Measurements from ENCODE around the gene CLEC20A. TPM values are rescaled to one million over a fixed set of nuclear protein-coding genes. Genes with fewer than 3 reads are reported as not detected.

CLEC20A gene
- total and polyA plus RNA-seq, 9 of the 15 experiments (the other 6 are each of a cell fraction or from before 2014, with no cell fraction given): not detected

DNA sequence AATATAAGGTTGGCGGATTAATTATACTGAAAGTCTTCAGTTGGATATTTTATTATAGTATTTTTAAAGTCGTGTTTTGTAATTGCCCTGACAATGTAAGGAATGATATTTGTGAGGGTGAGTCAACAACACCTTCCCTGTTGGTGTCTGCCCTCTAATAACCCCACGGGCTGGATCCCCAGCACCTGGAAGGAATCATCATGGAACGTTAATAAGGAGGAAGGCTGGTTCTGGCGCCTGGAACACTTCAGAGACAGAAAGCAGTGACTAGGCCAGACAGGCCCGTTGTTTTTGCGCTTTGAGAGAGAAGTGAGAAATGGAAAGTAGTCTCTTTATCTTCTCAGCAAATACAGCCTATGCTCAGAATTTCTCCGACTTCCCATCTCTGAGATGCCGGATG is 47.8 kb upstream of the CLEC20A start:
- Histone ChIP-seq H2AFZ (ENCODE audit: low read depth, low read length) (no peak overlapping the region), H4K20me1 (replicated peaks; ENCODE audit: control insufficient read depth, insufficient read depth, low read length) (no peaks in the 10 kb centered on the region), H3K27ac (ENCODE audit: extremely low read depth, low read depth, low read length) (no peak overlapping the region), H3K79me2 (ENCODE audit: control insufficient read depth, insufficient read depth, low read length) (no peaks in the 10 kb centered on the region), H3K4me2 (ENCODE audit: insufficient read depth, low read length) (no peak overlapping the region), H3K9ac (ENCODE audit: insufficient read depth in 1 of 2, low read depth in 2 of 2, low read length in 2 of 2) (no peak overlapping the region), H3K36me3 (ENCODE audit: control insufficient read depth, insufficient read depth, low read length) (no peaks in the 10 kb centered on the region), H3K4me3 (no peak overlapping the region), H3K27me3 (ENCODE audit: control insufficient read depth in 2 of 2, insufficient read depth in 2 of 2, low read length in 2 of 2) (peaks cover 7 to 27% of the 10 kb centered on the region in 2 experiments), H3K4me1 (replicated peaks in 1 of 2; ENCODE audit: control insufficient read depth in 2 of 2, insufficient read depth in 2 of 2, low read length in 2 of 2) (peaks cover 0 to 16% of the 10 kb centered on the region in 2 experiments; a peak in 3 of 5 replicates), H3K9me3 (replicated peaks; ENCODE audit: control insufficient read depth, insufficient read depth, low read depth, low read length) (no peaks in the 10 kb centered on the region), H3K9me1 (ENCODE audit: control insufficient read depth, insufficient read depth, low read length) (no peaks in the 10 kb centered on the region)
- intact Hi-C loops (cut with micrococcal nuclease) (loop anchor here (5.0 to 10.0 kb wide), 2 partner anchors 538 to 830 kb away; partner anchors contain the start of gene TOR3A), in situ Hi-C loops (cut with MboI) (loop anchor here (25.0 kb wide), 1 partner anchor 818 kb away; the partner anchor contains the start of gene AXDND1)
- WGBS (ENCODE audit: insufficient coverage, low coverage, missing lambda C conversion rate): 1% methylated on average over 9 of the region's 9 CpGs
- BruUV-seq (replicated peaks): no TSS peak
- ChIA-PET POLR2A (interaction anchor here (1.1 kb wide), 1 partner anchor 519 kb away, joined by 3 read pairs; no protein-coding TSS in a partner anchor), CTCF (ENCODE audit: low intra/inter-chr PET ratio) (no interaction called here)
- DNase-seq (ENCODE audit: extremely low read depth in 1 of 4, low spot score in 3 of 4): no peak
- no peak for FAIRE-seq
- TF ChIP-seq ZNF699 (CRISPR knock-in tag; IDR thresholded peaks at IDR 0.05; ENCODE audit: insufficient replicate concordance) (no peak), LCOR (CRISPR knock-in tag; IDR thresholded peaks at IDR 0.05) (no peak), GATA2 (CRISPR knock-in tag; IDR thresholded peaks at IDR 0.05) (no peak)
- TF ChIP-seq, protein P1, sequence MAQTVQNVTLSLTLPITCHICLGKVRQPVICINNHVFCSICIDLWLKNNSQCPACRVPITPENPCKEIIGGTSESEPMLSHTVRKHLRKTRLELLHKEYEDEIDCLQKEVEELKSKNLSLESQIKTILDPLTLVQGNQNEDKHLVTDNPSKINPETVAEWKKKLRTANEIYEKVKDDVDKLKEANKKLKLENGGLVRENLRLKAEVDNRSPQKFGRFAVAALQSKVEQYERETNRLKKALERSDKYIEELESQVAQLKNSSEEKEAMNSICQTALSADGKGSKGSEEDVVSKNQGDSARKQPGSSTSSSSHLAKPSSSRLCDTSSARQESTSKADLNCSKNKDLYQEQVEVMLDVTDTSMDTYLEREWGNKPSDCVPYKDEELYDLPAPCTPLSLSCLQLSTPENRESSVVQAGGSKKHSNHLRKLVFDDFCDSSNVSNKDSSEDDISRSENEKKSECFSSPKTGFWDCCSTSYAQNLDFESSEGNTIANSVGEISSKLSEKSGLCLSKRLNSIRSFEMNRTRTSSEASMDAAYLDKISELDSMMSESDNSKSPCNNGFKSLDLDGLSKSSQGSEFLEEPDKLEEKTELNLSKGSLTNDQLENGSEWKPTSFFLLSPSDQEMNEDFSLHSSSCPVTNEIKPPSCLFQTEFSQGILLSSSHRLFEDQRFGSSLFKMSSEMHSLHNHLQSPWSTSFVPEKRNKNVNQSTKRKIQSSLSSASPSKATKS (CRISPR knock-in tag; IDR thresholded peaks at IDR 0.05): no peak
- no peak for ATAC-seq

All from K562 (cell line).